Thymus (tissue), 11 donors: ENCODE results near the gene GMNN. TPM values are rescaled to one million over a fixed set of nuclear protein-coding genes. Genes with fewer than 3 reads are reported as not detected.

Experiments used
- DNase-seq, 9 donors: peaks; one replicate each; pipeline ENCODE4 v3.0.0-alpha.2; 2013; ENCODE audit warnings: low spot score in 9 of 9, low read depth in 6 of 9, missing footprints in 1 of 9
- H3K27ac ChIP-seq, 2 donors: one replicate each; pipeline ENCODE4 v1.5.1; 2013; ENCODE audit warnings: control low read depth in 1 of 2, low read depth in 1 of 2, low read length in 1 of 2, mild to moderate bottlenecking in 1 of 2, moderate library complexity in 1 of 2
- H3K27me3 ChIP-seq, 2 donors: one replicate each; pipeline ENCODE4 v1.5.1; 2013; ENCODE audit warnings: low read length in 1 of 2; ENCODE audit not compliant: control insufficient read depth in 2 of 2, insufficient read depth in 1 of 2
- H3K36me3 ChIP-seq, 2 donors: one replicate each; pipeline ENCODE4 v1.5.1; 2013; ENCODE audit warnings: low read length in 1 of 2, mild to moderate bottlenecking in 1 of 2, moderate library complexity in 1 of 2; ENCODE audit not compliant: control insufficient read depth in 2 of 2, insufficient read depth in 2 of 2
- H3K4me1 ChIP-seq, 2 donors: one replicate each; pipeline ENCODE4 v1.5.1; 2013; ENCODE audit warnings: low read length in 2 of 2; ENCODE audit not compliant: control insufficient read depth in 2 of 2, insufficient read depth in 2 of 2
- H3K4me3 ChIP-seq, 2 donors: one replicate each; pipeline ENCODE4 v1.5.1; 2013; ENCODE audit warnings: low read length in 2 of 2, control low read depth in 1 of 2, mild to moderate bottlenecking in 1 of 2
- H3K9me3 ChIP-seq, 2 donors: one replicate each; pipeline ENCODE4 v1.5.1; 2013; ENCODE audit warnings: low read length in 1 of 2, mild to moderate bottlenecking in 1 of 2; ENCODE audit not compliant: control insufficient read depth in 2 of 2, insufficient read depth in 1 of 2
- WGBS: extraction: QIAGEN DNeasy Blood & Tissue Kit; methylation state at CpG from one replicate; pipeline ENCODE4 v1.1.7; 2013; 5-methylcytosine and 5-hydroxymethylcytosine counted together
- polyA plus RNA-seq: library from polyadenylated mRNA; stranded (reverse); fragments of 200-250 nt; gene quantifications from one replicate; pipeline ENCODE4 v1.2.3, GENCODE V29; 2013
- total RNA-seq: library from RNA; stranded (reverse); fragments of 120-200 nt; gene quantifications from one replicate; pipeline ENCODE4 v1.2.4, GENCODE V29; 2013
- donor health status: healthy.

GMNN gene
- total and polyA plus RNA-seq, 2 donors = 21.6 to 66.5 TPM

DNA sequence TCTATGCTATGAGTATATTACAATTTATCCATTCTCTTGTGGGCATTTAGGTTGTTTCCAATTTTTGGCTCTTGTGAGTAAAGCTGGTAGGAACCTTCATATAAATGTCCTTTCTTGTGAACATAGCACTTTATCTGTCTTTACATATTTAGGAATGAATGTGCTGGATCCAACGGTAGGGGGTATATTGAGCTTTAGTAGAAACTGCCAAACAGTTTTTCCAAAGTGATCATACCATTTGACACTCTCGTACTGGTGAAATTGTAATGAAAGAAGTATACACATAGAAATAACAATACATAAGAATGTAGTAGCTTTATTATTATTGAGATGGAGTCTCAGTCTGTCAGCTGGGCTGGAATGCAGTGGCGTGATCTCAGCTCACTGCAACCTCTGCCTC, 54.9 kb downstream of the GMNN start:
- H3K4me1 ChIP-seq = peaks cover 0 to 4% of the 10 kb centered on the region in 2 donors
- H3K27me3 ChIP-seq = no peaks in the 10 kb centered on the region
- H3K36me3 ChIP-seq = peaks cover 48 to 64% of the 10 kb centered on the region in 2 donors
- H3K4me3 ChIP-seq = no peak overlapping the region
- 98% methylated on average over 3 of the region's 3 CpGs for WGBS
- DNase-seq = no peak
- H3K27ac ChIP-seq = no peak overlapping the region
- peaks cover 0 to 6% of the 10 kb centered on the region in 2 donors for H3K9me3 ChIP-seq

GRCh38 chr6:24831771-24832716, 57.3 kb downstream of the GMNN start:
- H3K27me3 ChIP-seq = no peaks in the 10 kb centered on the region
- no peak overlapping the region for H3K27ac ChIP-seq
- no peak for DNase-seq
- no peak overlapping the region for H3K4me3 ChIP-seq
- 96% methylated on average over 10 of the region's 10 CpGs for WGBS
- peaks cover 49 to 64% of the 10 kb centered on the region in 2 donors for H3K36me3 ChIP-seq
- peaks cover 0 to 4% of the 10 kb centered on the region in 2 donors for H3K4me1 ChIP-seq
- peaks cover 0 to 7% of the 10 kb centered on the region in 2 donors for H3K9me3 ChIP-seq

DNA sequence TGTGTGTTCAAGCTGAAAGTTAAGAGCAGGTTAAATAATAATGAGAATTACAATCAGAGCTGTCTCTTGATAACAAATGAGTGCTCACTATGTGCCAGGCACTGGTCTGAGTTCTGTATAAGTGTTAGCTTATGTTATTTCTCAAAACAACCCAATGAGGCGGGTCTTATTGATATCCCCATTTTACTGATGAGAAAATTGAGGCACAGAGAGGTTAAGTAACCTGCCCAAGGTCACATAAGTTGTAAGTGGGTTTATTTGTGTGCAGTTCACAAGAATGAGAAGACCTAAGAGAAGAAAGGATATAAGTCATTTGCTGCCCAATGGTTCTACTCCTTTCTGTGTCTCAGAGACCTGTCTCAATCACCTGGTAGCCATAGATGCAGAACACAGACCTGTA, 58.1 kb downstream of the GMNN start:
- peaks cover 0 to 4% of the 10 kb centered on the region in 2 donors for H3K4me1 ChIP-seq
- 98% methylated on average over 1 of the region's 1 CpG for WGBS
- H3K27ac ChIP-seq = no peak overlapping the region
- no peak for DNase-seq
- H3K4me3 ChIP-seq = no peak overlapping the region
- H3K9me3 ChIP-seq = peaks cover 0 to 7% of the 10 kb centered on the region in 2 donors
- H3K36me3 ChIP-seq = peaks cover 43 to 60% of the 10 kb centered on the region in 2 donors
- no peaks in the 10 kb centered on the region for H3K27me3 ChIP-seq

- H3K4me3 ChIP-seq = no peak overlapping the region
- H3K36me3 ChIP-seq = peaks cover 40 to 60% of the 10 kb centered on the region in 2 donors
- H3K4me1 ChIP-seq = no peaks in the 10 kb centered on the region
- WGBS = 97% methylated on average over 4 of the region's 4 CpGs
- H3K27ac ChIP-seq = no peak overlapping the region
- no peak for DNase-seq
- peaks cover 0 to 7% of the 10 kb centered on the region in 2 donors for H3K9me3 ChIP-seq
- no peaks in the 10 kb centered on the region for H3K27me3 ChIP-seq
Observed at GRCh38 chr6:24833711-24834386, 59.1 kb downstream of the GMNN start.

Other genes starting within 250 kb of the GMNN start
- 0.09 TPM for gene KIAA0319, start 128.7 kb upstream of the GMNN start, total RNA-seq
- gene KIAA0319, start 128.7 kb upstream of the GMNN start, polyA plus RNA-seq = 0.23 TPM
- gene TDP2, start 108.0 kb upstream of the GMNN start, total RNA-seq = 38.1 TPM
- gene TDP2, start 108.0 kb upstream of the GMNN start, polyA plus RNA-seq = 69.9 TPM
- gene ACOT13, start 107.9 kb upstream of the GMNN start, total RNA-seq = 24.6 TPM
- 29.4 TPM for gene ACOT13, start 107.9 kb upstream of the GMNN start, polyA plus RNA-seq
- 109 TPM for gene C6orf62, start 55.8 kb upstream of the GMNN start, total RNA-seq
- 178 TPM for gene C6orf62, start 55.8 kb upstream of the GMNN start, polyA plus RNA-seq
- gene ARMH2, start 24.0 kb downstream of the GMNN start, total RNA-seq = not detected
- gene ARMH2, start 24.0 kb downstream of the GMNN start, polyA plus RNA-seq = 0.21 TPM
- 48.4 TPM for gene RIPOR2, start 161.0 kb downstream of the GMNN start, total RNA-seq
- gene RIPOR2, start 161.0 kb downstream of the GMNN start, polyA plus RNA-seq = 27.4 TPM